PC-9 (cell line): ENCODE measurements around the gene CST7.

ENCODE experiments used
- CTCF ChIP-seq: fragments of 200-600 bp; sonication (generic); conservative IDR thresholded peaks from 2 replicates; pipeline ENCODE4 v1.6.1; 2017; ENCODE audit warnings: mixed run types, antibody characterized with exemption, mild to moderate bottlenecking, moderate library complexity
- EZH2 ChIP-seq: fragments of 200-600 bp; sonication (generic); IDR thresholded peaks from 2 replicates; pipeline ENCODE4 v1.8.0; 2017; ENCODE audit warnings: antibody characterized with exemption, low read depth

DNA sequence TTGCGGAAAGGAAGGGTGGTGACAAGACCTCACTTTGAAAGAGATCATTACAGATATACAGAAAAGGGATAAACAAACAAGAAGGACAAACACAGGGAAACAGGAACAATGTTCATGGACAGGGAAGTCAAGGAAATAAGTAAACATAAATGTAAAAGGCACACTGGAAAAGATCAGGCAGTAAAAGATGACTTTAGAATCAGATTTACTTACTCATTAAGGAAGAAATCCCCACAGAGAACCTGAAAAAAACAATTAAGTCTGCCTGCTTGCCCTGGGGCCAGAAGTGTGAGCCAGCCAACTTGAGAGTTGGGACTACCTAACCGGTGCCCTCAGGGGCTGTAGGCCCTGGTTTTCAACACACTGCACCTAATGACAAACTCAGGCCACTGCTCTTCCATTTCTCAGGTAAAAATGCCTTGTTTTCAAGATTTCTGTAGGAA is 41.8 kb downstream of the CST7 start:
- TF ChIP-seq CTCF = no peak
- TF ChIP-seq EZH2 = no peak
